Cardiac septum (tissue), 1 donor: ENCODE results near the gene LAMA5. TPM values are rescaled to one million over a fixed set of nuclear protein-coding genes. Genes with fewer than 3 reads are reported as not detected.

ENCODE experiments used
- DNase-seq: peaks from one replicate; pipeline ENCODE4 v3.0.0-alpha.2; 2020; ENCODE audit warnings: low spot score
- intact Hi-C: fragments of 100-400 bp; cut with DNase I; formaldehyde crosslinking; loops from one replicate; pipeline ENCODE4 v1.14.0; 2022
- total RNA-seq: library from RNA; stranded (reverse); fragmentation: NEBNext Ultra II Directional; extraction: Animal tissue kit (Norgen Biotek cat#: 25700); gene quantifications from one replicate; pipeline ENCODE4 v1.2.1, GENCODE V29; 2021
- donor health status: DM: no; HTN: no; CAD: no.

Gene LAMA5
- total RNA-seq, 1 donor from 2014 or later: 101 TPM

GRCh38 chr20:62311832-62312661, 55.1 kb downstream of the LAMA5 start:
- no peak for DNase-seq
- intact Hi-C loops: no loop called here

- intact Hi-C loops: no loop called here
- no peak for DNase-seq
Measured at GRCh38 chr20:62311150-62311549, 56.0 kb downstream of the LAMA5 start.

- DNase-seq: no peak
- intact Hi-C loops: no loop called here
Measured at GRCh38 chr20:62310757-62311121, 56.4 kb downstream of the LAMA5 start.

- DNase-seq: no peak
- intact Hi-C loops: loop anchor here (5.0 kb wide), 1 partner anchor 32 kb away; no protein-coding TSS in a partner anchor
Measured at GRCh38 chr20:62309947-62310756, 57.0 kb downstream of the LAMA5 start.

- intact Hi-C loops: loop anchor here (5.0 kb wide), 1 partner anchor 33 kb away; no protein-coding TSS in a partner anchor
Measured at GRCh38 chr20:62309198-62309944, 57.7 kb downstream of the LAMA5 start.

GRCh38 chr20:62308102-62308822, 58.9 kb downstream of the LAMA5 start:
- intact Hi-C loops: loop anchor here (5.0 kb wide), 1 partner anchor 34 kb away; no protein-coding TSS in a partner anchor
- DNase-seq: no peak

More at GRCh38 chr20:62309198-62309944, 57.7 kb downstream of the LAMA5 start:
- DNase-seq: no peak

GRCh38 chr20:62307226-62308101, 59.6 kb downstream of the LAMA5 start:
- intact Hi-C loops: loop anchor here (5.0 kb wide), 1 partner anchor 35 kb away; no protein-coding TSS in a partner anchor
- DNase-seq: no peak

GRCh38 chr20:62306414-62307187, 60.5 kb downstream of the LAMA5 start:
- intact Hi-C loops: loop anchor here (5.0 kb wide), 1 partner anchor 36 kb away; no protein-coding TSS in a partner anchor
- DNase-seq: no peak

GRCh38 chr20:62305765-62306413, 61.2 kb downstream of the LAMA5 start:
- no peak for DNase-seq
- intact Hi-C loops: loop anchor here (5.0 kb wide), 1 partner anchor 36 kb away; no protein-coding TSS in a partner anchor

GRCh38 chr20:62305149-62305764, 61.9 kb downstream of the LAMA5 start:
- intact Hi-C loops: loop anchor here (5.0 kb wide), 1 partner anchor 37 kb away; no protein-coding TSS in a partner anchor
- no peak for DNase-seq

GRCh38 chr20:62304331-62305148, 62.6 kb downstream of the LAMA5 start:
- intact Hi-C loops: loop anchor here (5.0 kb wide), 2 partner anchors 38 to 193 kb away; no protein-coding TSS in a partner anchor
- no peak for DNase-seq

GRCh38 chr20:62303340-62304226, 63.5 kb downstream of the LAMA5 start:
- intact Hi-C loops: loop anchor here (5.0 kb wide), 1 partner anchor 194 kb away; no protein-coding TSS in a partner anchor
- no peak for DNase-seq

GRCh38 chr20:62303062-62303339, 64.1 kb downstream of the LAMA5 start:
- intact Hi-C loops: loop anchor here (5.0 kb wide), 1 partner anchor 194 kb away; no protein-coding TSS in a partner anchor
- no peak for DNase-seq

- DNase-seq: peak; percentile 98
- intact Hi-C loops: loop anchor here (1.0 to 5.0 kb wide), 2 partner anchors 80 to 195 kb away; no protein-coding TSS in a partner anchor
Measured at GRCh38 chr20:62302341-62303061, 64.6 kb downstream of the LAMA5 start, which contains the start of gene ADRM1. Gene ADRM1, plus strand, starts transcription at chr20:62302997. Its CDS starts 572 bp downstream, at chr20:62303569.
